Measurements from ENCODE around the gene SDK1.

DNA sequence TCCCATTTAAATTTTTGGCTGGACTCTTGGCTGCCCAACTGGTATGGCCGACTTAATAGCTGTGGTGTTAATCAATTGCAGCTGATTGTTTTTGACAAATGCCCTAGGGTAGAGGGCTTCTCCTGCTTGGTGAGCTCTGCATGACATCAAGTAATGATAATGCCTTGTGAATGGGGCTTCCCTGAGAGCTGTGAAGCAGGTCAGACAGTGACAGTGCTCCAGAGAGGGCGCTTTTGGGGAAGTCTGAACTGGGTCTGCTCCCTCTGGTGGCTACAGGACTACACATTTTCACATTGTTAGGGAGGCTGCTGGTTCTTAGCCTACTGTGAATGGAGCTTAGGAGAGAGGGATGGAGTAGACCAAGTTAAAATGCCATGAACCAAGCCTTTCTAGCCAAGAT, 98.8 kb downstream of the SDK1 start:
- no peak for TF ChIP-seq POLR2A (IDR thresholded peaks at IDR 0.05; ENCODE audit: low read length)
- no peak for TF ChIP-seq GATA1 (IDR thresholded peaks at IDR 0.05; ENCODE audit: low read depth, low read length)
